Neural cell (in vitro differentiated cells): Measurements from ENCODE around the gene TMEM164. TPM values are rescaled to one million over a fixed set of nuclear protein-coding genes. Genes with fewer than 3 reads are reported as not detected.

ENCODE experiments used
- H2AFZ ChIP-seq: fragments of 200-600, 300-800 bp; sonication (generic), shearing (Covaris generic); 2 replicates; pipeline ENCODE4 v1.6.0; 2014; ENCODE audit warnings: low read depth, mild to moderate bottlenecking, antibody characterized with exemption, low read length, moderate library complexity
- H3F3A ChIP-seq: fragments of 200-600 bp; shearing (Covaris generic); 2 replicates; pipeline ENCODE4 v1.6.1; 2016; ENCODE audit warnings: mild to moderate bottlenecking, moderate library complexity, mixed read lengths, antibody characterized with exemption, low read length; ENCODE audit not compliant: insufficient read depth, poor library complexity, severe bottlenecking
- H3K27ac ChIP-seq: fragments of 200-600, 300-800 bp; sonication (generic), shearing (Covaris generic); 2 replicates; pipeline ENCODE4 v1.5.1; 2014; ENCODE audit warnings: mild to moderate bottlenecking, low read length, moderate library complexity
- H3K27me3 ChIP-seq: fragments of 300-800, 200-600 bp; sonication (generic), shearing (Covaris generic); 2 replicates; pipeline ENCODE4 v1.6.0; 2014; ENCODE audit warnings: mild to moderate bottlenecking, low read depth, low read length, moderate library complexity; ENCODE audit not compliant: insufficient read depth
- H3K36me3 ChIP-seq: fragments of 300-800, 200-600 bp; sonication (generic), shearing (Covaris generic); 2 replicates; pipeline ENCODE4 v1.5.1; 2014; ENCODE audit warnings: mild to moderate bottlenecking, antibody characterized with exemption, low read length, moderate library complexity; ENCODE audit not compliant: insufficient read depth
- H3K4me2 ChIP-seq: fragments of 300-800, 200-600 bp; sonication (generic), shearing (Covaris generic); 2 replicates; pipeline ENCODE4 v1.6.0; 2014; ENCODE audit warnings: mild to moderate bottlenecking, low read length
- H3K4me3 ChIP-seq: fragments of 300-800, 200-600 bp; sonication (generic), shearing (Covaris generic); 2 replicates; pipeline ENCODE4 v1.5.1; 2014; ENCODE audit warnings: mild to moderate bottlenecking, low read length, moderate library complexity
- H3K79me2 ChIP-seq: fragments of 200-600 bp; shearing (Covaris generic); replicated peaks from 2 replicates; pipeline ENCODE4 v1.6.0; 2014; ENCODE audit warnings: mild to moderate bottlenecking, low read length, moderate library complexity; ENCODE audit not compliant: insufficient read depth
- H3K9ac ChIP-seq: fragments of 300-800, 200-600 bp; sonication (generic), shearing (Covaris generic); 2 replicates; pipeline ENCODE4 v1.6.1; 2016; ENCODE audit warnings: mild to moderate bottlenecking, low read length, mixed read lengths
- H3K9me2 ChIP-seq: fragments of 200-600 bp; shearing (Covaris generic); 2 replicates; pipeline ENCODE4 v1.6.1; 2016; ENCODE audit warnings: mild to moderate bottlenecking, low read length, mixed read lengths; ENCODE audit not compliant: insufficient read depth
- H3K9me3 ChIP-seq: fragments of 200-600, 300-800 bp; sonication (generic), shearing (Covaris generic); 2 replicates; pipeline ENCODE4 v1.6.1; 2016; ENCODE audit warnings: mild to moderate bottlenecking, mixed run types, low read length, moderate library complexity, mixed read lengths
- H4K20me1 ChIP-seq: fragments of 200-600 bp; shearing (Covaris generic); 2 replicates; pipeline ENCODE4 v1.6.1; 2016; ENCODE audit warnings: mild to moderate bottlenecking, mixed run types; ENCODE audit not compliant: insufficient read depth
- EP300 ChIP-seq: fragments of 450-650 bp; conservative IDR thresholded peaks from 2 replicates; pipeline ENCODE4 v1.6.1; 2014; ENCODE audit warnings: antibody characterized with exemption, mild to moderate bottlenecking, moderate library complexity; ENCODE audit not compliant: poor library complexity, severe bottlenecking
- EZH2 ChIP-seq: fragments of 200-600, 300-800 bp; shearing (Covaris generic), sonication (generic); IDR thresholded peaks from 2 replicates; pipeline ENCODE4 v1.6.1; 2014; ENCODE audit warnings: antibody characterized with exemption, low read length, borderline replicate concordance, mild to moderate bottlenecking; ENCODE audit not compliant: insufficient read depth, poor library complexity, severe bottlenecking
- MXI1 ChIP-seq: fragments of 450-650 bp; conservative IDR thresholded peaks from 2 replicates; pipeline ENCODE4 v1.6.1; 2014; ENCODE audit warnings: antibody characterized with exemption, mild to moderate bottlenecking; ENCODE audit not compliant: poor library complexity, severe bottlenecking
- POLR2AphosphoS5 ChIP-seq: IDR thresholded peaks from 2 replicates; pipeline ENCODE4 v1.6.1; 2012
- RAD21 ChIP-seq: fragments of 450-650 bp; conservative IDR thresholded peaks from 2 replicates; pipeline ENCODE4 v1.6.1; 2014; ENCODE audit warnings: antibody characterized with exemption, mild to moderate bottlenecking, moderate library complexity
- SMC3 ChIP-seq: fragments of 450-650 bp; conservative IDR thresholded peaks from 2 replicates; pipeline ENCODE4 v1.6.1; 2014; ENCODE audit warnings: antibody characterized with exemption, mild to moderate bottlenecking, moderate library complexity; ENCODE audit not compliant: poor library complexity
- TAF1 ChIP-seq: IDR thresholded peaks from 2 replicates; pipeline ENCODE4 v1.6.1; 2012; ENCODE audit warnings: low read depth
- polyA plus RNA-seq: library from polyadenylated mRNA; depleted of rRNA; stranded (reverse); fragments of >200 nt; gene quantifications from 2 replicates; pipeline ENCODE4 v1.2.3, GENCODE V29; 2014
- TF ChIP-seq, protein P1 (sequence below): fragments of 450-650 bp; IDR thresholded peaks from 2 replicates; pipeline ENCODE4 v1.5.1; 2014; ENCODE audit warnings: antibody characterized with exemption, mild to moderate bottlenecking, moderate library complexity; ENCODE audit not compliant: poor library complexity, severe bottlenecking
- TF ChIP-seq, protein P2 (sequence below): IDR thresholded peaks from 2 replicates; pipeline ENCODE4 v1.6.1; 2012; ENCODE audit warnings: borderline replicate concordance

The TMEM164 gene
- polyA plus RNA-seq, 1 donor from 2014 or later, result 52.8 TPM

DNA sequence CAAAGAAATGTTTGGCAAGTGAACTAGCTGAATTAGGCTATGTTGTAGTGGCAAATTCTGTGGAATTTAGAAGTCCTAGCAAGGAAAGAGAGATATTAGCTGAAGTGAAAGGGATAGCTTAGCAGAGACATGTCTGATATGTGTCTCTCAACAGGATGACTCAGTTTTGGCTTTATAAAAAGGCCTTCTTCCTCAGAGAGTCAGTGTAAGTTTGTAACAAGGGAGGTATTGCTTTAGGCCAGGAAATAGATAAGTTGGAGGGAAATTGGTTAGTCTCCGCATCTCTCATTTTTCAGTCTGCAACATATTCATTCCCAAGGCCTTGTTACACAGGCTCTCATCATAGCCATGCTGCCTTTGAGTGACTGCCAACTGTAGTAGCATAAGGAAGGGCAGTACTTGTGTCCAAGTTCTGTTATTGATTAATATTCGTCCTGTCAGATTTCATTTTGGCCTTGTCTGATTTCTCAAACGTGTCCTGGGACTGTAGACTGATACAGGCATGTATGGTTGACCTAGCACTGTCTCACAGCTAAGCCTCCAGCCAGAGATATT, 4.0 kb downstream of the TMEM164 start:
- no peak overlapping the region for H3K9ac ChIP-seq
- H3K27ac ChIP-seq, result no peak overlapping the region
- H3K9me3 ChIP-seq, result no peaks in the 10 kb centered on the region
- H3K4me2 ChIP-seq, result no peak overlapping the region
- no peaks in the 10 kb centered on the region for H3K36me3 ChIP-seq
- no peak overlapping the region for H2AFZ ChIP-seq
- H3K27me3 ChIP-seq, result no peaks in the 10 kb centered on the region
- no peak overlapping the region for H3K4me3 ChIP-seq
- H3F3A ChIP-seq, result no peaks in the 10 kb centered on the region
- TF ChIP-seq EZH2, result no peak
- TF ChIP-seq SMC3, result no peak
- no peak for TF ChIP-seq TAF1
- TF ChIP-seq, protein P1, sequence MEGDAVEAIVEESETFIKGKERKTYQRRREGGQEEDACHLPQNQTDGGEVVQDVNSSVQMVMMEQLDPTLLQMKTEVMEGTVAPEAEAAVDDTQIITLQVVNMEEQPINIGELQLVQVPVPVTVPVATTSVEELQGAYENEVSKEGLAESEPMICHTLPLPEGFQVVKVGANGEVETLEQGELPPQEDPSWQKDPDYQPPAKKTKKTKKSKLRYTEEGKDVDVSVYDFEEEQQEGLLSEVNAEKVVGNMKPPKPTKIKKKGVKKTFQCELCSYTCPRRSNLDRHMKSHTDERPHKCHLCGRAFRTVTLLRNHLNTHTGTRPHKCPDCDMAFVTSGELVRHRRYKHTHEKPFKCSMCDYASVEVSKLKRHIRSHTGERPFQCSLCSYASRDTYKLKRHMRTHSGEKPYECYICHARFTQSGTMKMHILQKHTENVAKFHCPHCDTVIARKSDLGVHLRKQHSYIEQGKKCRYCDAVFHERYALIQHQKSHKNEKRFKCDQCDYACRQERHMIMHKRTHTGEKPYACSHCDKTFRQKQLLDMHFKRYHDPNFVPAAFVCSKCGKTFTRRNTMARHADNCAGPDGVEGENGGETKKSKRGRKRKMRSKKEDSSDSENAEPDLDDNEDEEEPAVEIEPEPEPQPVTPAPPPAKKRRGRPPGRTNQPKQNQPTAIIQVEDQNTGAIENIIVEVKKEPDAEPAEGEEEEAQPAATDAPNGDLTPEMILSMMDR, result no peak
- no peaks in the 10 kb centered on the region for H3K9me2 ChIP-seq
- no peaks in the 10 kb centered on the region for H4K20me1 ChIP-seq
- no peaks in the 10 kb centered on the region for H3K79me2 ChIP-seq

DNA sequence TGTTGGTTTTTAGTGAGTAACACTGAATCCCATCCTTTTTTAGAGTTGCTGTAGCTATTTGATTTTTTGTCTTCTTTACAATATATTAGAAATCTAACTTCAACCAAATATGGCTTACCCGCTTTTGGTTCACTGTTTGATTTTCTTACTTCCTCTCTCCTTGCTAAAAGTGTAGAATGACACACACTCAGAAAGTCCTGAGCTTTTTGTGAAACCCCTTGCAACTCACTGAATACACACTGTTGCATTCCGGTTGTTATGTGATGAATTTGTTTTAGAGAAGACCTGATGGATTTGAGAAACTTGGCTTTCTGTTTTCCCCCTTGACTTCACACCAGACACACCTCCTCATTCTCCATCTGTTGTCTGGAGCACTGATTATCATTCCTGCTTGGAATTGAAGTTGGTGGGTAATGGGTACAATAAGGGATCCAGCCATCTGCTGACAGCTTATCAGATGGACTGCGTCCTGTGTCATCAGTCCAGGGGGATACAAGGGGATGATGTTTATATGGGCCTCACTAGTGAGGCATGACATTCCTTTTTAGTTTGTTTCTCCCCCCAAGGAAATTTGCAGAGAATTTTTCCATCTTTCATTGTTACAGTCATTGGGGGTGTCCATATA, 5.2 kb downstream of the TMEM164 start:
- TF ChIP-seq SMC3 (no peak), EZH2 (no peak), POLR2AphosphoS5 (no peak), TAF1 (no peak), RAD21 (no peak), EP300 (no peak), MXI1 (no peak)
- TF ChIP-seq, protein P1, result no peak
- TF ChIP-seq, protein P2, sequence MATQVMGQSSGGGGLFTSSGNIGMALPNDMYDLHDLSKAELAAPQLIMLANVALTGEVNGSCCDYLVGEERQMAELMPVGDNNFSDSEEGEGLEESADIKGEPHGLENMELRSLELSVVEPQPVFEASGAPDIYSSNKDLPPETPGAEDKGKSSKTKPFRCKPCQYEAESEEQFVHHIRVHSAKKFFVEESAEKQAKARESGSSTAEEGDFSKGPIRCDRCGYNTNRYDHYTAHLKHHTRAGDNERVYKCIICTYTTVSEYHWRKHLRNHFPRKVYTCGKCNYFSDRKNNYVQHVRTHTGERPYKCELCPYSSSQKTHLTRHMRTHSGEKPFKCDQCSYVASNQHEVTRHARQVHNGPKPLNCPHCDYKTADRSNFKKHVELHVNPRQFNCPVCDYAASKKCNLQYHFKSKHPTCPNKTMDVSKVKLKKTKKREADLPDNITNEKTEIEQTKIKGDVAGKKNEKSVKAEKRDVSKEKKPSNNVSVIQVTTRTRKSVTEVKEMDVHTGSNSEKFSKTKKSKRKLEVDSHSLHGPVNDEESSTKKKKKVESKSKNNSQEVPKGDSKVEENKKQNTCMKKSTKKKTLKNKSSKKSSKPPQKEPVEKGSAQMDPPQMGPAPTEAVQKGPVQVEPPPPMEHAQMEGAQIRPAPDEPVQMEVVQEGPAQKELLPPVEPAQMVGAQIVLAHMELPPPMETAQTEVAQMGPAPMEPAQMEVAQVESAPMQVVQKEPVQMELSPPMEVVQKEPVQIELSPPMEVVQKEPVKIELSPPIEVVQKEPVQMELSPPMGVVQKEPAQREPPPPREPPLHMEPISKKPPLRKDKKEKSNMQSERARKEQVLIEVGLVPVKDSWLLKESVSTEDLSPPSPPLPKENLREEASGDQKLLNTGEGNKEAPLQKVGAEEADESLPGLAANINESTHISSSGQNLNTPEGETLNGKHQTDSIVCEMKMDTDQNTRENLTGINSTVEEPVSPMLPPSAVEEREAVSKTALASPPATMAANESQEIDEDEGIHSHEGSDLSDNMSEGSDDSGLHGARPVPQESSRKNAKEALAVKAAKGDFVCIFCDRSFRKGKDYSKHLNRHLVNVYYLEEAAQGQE, result no peak

More for the DNA sequence above, 5.2 kb downstream of the TMEM164 start:
- Histone ChIP-seq H2AFZ (no peak overlapping the region), H3K27ac (no peak overlapping the region), H4K20me1 (no peaks in the 10 kb centered on the region), H3K9me3 (no peaks in the 10 kb centered on the region), H3K9me2 (no peaks in the 10 kb centered on the region), H3K27me3 (no peaks in the 10 kb centered on the region), H3K79me2 (no peaks in the 10 kb centered on the region), H3K9ac (no peak overlapping the region), H3K4me3 (no peak overlapping the region), H3K36me3 (no peaks in the 10 kb centered on the region), H3K4me2 (no peak overlapping the region), H3F3A (no peaks in the 10 kb centered on the region)
